ENCODE data around the gene ACOX2. TPM values are rescaled to one million over a fixed set of nuclear protein-coding genes. Genes with fewer than 3 reads are reported as not detected.

The ACOX2 gene
- total RNA-seq, 1 experiment from 2014 or later, result 3.5 TPM

DNA sequence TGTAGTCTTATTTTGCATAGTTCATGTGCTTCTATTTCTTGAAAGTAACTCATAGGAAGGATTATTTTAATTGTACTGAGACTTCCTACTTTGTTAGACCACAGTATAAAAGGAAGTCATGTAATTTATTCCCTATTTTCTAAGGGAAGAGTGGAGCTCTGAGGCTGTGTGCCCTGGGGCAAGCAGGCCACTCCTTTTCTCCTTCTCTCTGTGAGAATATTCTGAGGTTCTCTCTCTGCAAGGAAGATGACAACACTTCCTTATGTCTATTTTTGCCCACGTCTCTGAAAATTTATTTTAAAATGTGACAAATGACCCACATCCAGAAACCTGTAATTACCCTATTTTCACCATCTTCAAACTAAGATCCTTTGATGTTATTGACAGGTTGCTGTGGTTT, 34.1 kb downstream of the ACOX2 start:
- Histone ChIP-seq H3K27ac (no peak overlapping the region), H3K4me1 (replicated peaks; ENCODE audit: insufficient read depth) (peaks cover 15% of the 10 kb centered on the region), H4K20me1 (ENCODE audit: insufficient read depth) (no peaks in the 10 kb centered on the region), H3K36me3 (ENCODE audit: low read depth) (peaks cover 27% of the 10 kb centered on the region), H3F3A (ENCODE audit: insufficient read depth, low read depth) (0 out of 2 replicates have a peak, but pooled peaks cover 3% of the 10 kb centered on the region), H3K4me2 (no peak overlapping the region), H3K79me2 (ENCODE audit: low read depth) (peaks cover 25% of the 10 kb centered on the region), H3K9me3 (ENCODE audit: insufficient read depth, low read depth) (no peaks in the 10 kb centered on the region), H3K9me2 (ENCODE audit: insufficient read depth) (no peaks in the 10 kb centered on the region), H3K4me3 (no peak overlapping the region), H3K27me3 (ENCODE audit: insufficient read depth, low read depth) (no peaks in the 10 kb centered on the region), H2AFZ (no peak overlapping the region)
- intact Hi-C loops (cut with micrococcal nuclease; ENCODE audit: unreplicated experiment), result no loop called here
- CTCF ChIA-PET, result interaction anchor here (0.6 kb wide), 1 partner anchor 811 kb away, joined by 6 read pairs; no protein-coding TSS in a partner anchor
- POLR2A ChIA-PET (ENCODE audit: unreplicated experiment), result no interaction called here
- no TSS peak for BruUV-seq (replicated peaks)
- no peak for TF ChIP-seq EZH2 (IDR thresholded peaks at IDR 0.05; ENCODE audit: low read depth)
- TF ChIP-seq, protein P1, sequence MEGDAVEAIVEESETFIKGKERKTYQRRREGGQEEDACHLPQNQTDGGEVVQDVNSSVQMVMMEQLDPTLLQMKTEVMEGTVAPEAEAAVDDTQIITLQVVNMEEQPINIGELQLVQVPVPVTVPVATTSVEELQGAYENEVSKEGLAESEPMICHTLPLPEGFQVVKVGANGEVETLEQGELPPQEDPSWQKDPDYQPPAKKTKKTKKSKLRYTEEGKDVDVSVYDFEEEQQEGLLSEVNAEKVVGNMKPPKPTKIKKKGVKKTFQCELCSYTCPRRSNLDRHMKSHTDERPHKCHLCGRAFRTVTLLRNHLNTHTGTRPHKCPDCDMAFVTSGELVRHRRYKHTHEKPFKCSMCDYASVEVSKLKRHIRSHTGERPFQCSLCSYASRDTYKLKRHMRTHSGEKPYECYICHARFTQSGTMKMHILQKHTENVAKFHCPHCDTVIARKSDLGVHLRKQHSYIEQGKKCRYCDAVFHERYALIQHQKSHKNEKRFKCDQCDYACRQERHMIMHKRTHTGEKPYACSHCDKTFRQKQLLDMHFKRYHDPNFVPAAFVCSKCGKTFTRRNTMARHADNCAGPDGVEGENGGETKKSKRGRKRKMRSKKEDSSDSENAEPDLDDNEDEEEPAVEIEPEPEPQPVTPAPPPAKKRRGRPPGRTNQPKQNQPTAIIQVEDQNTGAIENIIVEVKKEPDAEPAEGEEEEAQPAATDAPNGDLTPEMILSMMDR (conservative IDR thresholded peaks at IDR 0.05), result no peak
- no peak for DNase-seq

DNA sequence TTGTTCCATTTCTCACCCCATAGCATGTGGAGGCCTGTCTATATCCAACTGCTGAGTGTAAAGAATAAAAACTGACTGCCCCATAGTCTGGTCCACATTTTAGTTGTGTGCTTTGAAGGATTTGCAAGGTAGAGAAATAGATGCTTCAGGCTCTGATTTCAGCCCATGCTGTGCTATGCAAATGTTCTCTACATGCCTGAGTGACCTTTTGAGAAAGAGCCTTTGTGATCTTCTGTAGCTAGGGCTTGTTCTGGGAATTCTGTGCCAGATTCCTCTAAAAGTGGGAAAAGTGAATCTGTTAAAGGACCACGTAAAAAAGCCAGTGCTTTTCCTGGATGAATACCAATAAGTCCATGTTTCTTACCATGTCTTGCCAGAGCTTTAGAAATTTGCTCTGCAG, 39.9 kb downstream of the ACOX2 start:
- Histone ChIP-seq H2AFZ (no peak overlapping the region), H3K9me2 (ENCODE audit: insufficient read depth) (no peaks in the 10 kb centered on the region), H3K27ac (no peak overlapping the region), H3K9me3 (ENCODE audit: insufficient read depth, low read depth) (no peaks in the 10 kb centered on the region), H3F3A (ENCODE audit: insufficient read depth, low read depth) (0 out of 2 replicates have a peak, but pooled peaks cover 3% of the 10 kb centered on the region), H3K4me1 (replicated peaks; ENCODE audit: insufficient read depth) (peaks cover 42% of the 10 kb centered on the region), H3K36me3 (ENCODE audit: low read depth) (peaks cover 25% of the 10 kb centered on the region), H3K4me3 (no peak overlapping the region), H3K27me3 (ENCODE audit: insufficient read depth, low read depth) (no peaks in the 10 kb centered on the region), H3K4me2 (no peak overlapping the region), H3K79me2 (ENCODE audit: low read depth) (peaks cover 80% of the 10 kb centered on the region), H4K20me1 (ENCODE audit: insufficient read depth) (no peaks in the 10 kb centered on the region; the same call in 1 of the 2 replicates)
- intact Hi-C loops (cut with micrococcal nuclease; ENCODE audit: unreplicated experiment), result no loop called here
- DNase-seq, result no peak
- ChIA-PET CTCF (interaction anchor here (0.7 kb wide), 1 partner anchor 33 kb away, joined by 12 read pairs; no protein-coding TSS in a partner anchor), POLR2A (ENCODE audit: unreplicated experiment) (no interaction called here)
- TF ChIP-seq EZH2 (IDR thresholded peaks at IDR 0.05; ENCODE audit: low read depth), result no peak
- TF ChIP-seq, protein P1 (conservative IDR thresholded peaks at IDR 0.05), result no peak
- no TSS peak for BruUV-seq (replicated peaks)

DNA sequence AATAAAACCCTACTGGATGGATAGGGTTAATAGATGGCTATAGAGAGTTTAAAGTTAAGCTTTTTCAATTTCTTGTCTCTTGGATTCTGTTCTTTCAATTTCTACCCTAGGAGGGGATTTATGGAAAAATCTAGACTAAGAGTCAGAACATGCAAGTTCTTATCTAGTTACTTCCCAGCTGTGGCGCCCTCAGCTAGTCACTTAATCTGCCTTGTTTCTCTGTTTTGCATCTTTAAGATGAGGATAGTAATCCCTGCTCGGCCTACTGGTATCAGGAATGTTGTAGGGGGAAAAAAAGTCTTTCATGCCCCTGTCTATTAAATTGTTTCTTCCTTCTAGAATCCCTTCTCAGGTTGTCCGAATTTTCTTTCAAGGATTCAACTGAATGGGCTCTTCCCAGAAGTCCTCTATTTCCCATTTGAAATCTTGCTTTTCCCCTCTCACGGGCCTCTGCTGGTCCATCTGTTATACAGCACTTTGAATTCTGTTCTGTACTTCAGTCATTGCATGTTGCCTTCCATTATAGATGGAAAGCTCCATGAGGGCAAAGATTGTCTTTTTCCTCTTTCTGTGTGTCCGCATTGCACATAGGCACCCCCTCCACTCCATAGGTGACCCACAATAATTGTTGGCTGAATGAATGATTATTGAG, 40.7 kb downstream of the ACOX2 start:
- no peak for TF ChIP-seq EZH2 (IDR thresholded peaks at IDR 0.05; ENCODE audit: low read depth)
- peaks cover 42% of the 10 kb centered on the region for H3K4me1 ChIP-seq (replicated peaks; ENCODE audit: insufficient read depth)
- H3K79me2 ChIP-seq (ENCODE audit: low read depth), result peaks cover 75% of the 10 kb centered on the region
- no peak for DNase-seq
- no peak overlapping the region for H3K27ac ChIP-seq
- intact Hi-C loops (cut with micrococcal nuclease; ENCODE audit: unreplicated experiment), result no loop called here
- CTCF ChIA-PET, result no interaction called here
- no TSS peak for BruUV-seq (replicated peaks)
- H2AFZ ChIP-seq, result no peak overlapping the region
- no peak overlapping the region for H3K4me3 ChIP-seq
- no peaks in the 10 kb centered on the region for H3K27me3 ChIP-seq (ENCODE audit: insufficient read depth, low read depth)
- H3K36me3 ChIP-seq (ENCODE audit: low read depth), result peaks cover 18% of the 10 kb centered on the region; the same call in 1 of the 2 replicates
- peaks cover 3% of the 10 kb centered on the region; the same call in 1 of the 2 replicates for H3F3A ChIP-seq (ENCODE audit: insufficient read depth, low read depth)
- no peaks in the 10 kb centered on the region; the same call in 1 of the 2 replicates for H4K20me1 ChIP-seq (ENCODE audit: insufficient read depth)
- POLR2A ChIA-PET (ENCODE audit: unreplicated experiment), result no interaction called here
- H3K9me3 ChIP-seq (ENCODE audit: insufficient read depth, low read depth), result no peaks in the 10 kb centered on the region
- H3K9me2 ChIP-seq (ENCODE audit: insufficient read depth), result no peaks in the 10 kb centered on the region
- H3K4me2 ChIP-seq, result no peak overlapping the region
